WI38 (cell line): ENCODE measurements around the gene ZNF394.
A peak's percentile ranks its signal among the peaks of the same experiment; 100 is the strongest.
"Not testable (repeated sequence)": the region's sequence is repeated elsewhere in the genome, so short reads cannot be mapped to it uniquely, and the experiment has no call there.

Experiments used
- H3K4me3 ChIP-seq: 2 replicates; pipeline ENCODE4 v1.5.1; 2011; ENCODE audit warnings: low read depth, mild to moderate bottlenecking, control low read depth, low read length
- TF ChIP-seq, protein P1 (sequence below): IDR thresholded peaks from 2 replicates; pipeline ENCODE4 v1.5.1; 2012; ENCODE audit warnings: low read depth, mild to moderate bottlenecking, control low read depth, low read length

The ZNF394 gene

DNA sequence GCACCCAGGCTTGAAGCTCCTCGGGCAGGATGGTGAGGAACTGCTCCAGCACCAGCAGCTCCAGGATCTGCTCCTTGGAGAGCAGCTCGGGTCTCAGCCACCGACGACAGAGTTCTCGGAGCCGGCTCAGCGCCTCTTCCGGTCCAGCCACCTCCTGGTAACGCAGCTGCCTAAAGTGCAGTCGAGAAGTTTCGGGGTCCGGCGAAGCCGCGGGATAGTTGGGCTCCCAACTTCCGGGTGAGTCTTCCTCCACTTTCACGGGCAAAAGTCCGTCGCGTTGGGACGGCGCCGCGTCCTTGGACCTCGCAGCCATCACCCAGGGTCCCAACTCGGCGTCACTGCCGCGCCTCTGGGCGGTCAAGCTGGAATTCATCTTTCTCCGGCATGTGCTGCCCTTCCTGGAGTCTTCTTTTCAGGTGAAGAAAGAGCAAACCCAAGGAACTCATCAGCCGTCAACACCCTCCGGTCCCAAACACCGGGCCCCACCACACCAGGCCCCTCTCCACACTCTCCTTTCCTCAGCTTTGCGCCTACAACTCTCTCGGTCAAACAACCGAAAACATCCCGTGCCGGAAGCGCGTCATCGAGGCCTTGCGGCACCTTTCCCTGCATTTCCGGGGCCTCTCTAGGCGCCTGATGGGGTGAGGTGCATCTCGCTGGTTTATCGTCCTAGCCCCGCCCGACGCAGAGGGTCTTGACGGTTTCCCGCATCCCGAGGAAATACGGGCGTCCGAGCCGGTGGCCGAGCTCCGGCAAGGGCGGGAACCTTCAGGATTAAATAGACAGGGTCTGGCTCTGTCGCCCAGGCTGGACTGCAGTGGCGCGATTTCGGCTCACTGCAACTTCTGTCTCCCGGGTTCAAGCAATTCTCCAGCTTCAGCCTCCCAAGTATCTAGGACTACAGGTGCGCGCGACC, at the start of gene ZNF394:
TSS of gene ZNF394 (minus strand) at position 561 of the 916 bp plus-strand sequence. CDS start at position 373, 188 bp downstream.
- TF ChIP-seq, protein P1, sequence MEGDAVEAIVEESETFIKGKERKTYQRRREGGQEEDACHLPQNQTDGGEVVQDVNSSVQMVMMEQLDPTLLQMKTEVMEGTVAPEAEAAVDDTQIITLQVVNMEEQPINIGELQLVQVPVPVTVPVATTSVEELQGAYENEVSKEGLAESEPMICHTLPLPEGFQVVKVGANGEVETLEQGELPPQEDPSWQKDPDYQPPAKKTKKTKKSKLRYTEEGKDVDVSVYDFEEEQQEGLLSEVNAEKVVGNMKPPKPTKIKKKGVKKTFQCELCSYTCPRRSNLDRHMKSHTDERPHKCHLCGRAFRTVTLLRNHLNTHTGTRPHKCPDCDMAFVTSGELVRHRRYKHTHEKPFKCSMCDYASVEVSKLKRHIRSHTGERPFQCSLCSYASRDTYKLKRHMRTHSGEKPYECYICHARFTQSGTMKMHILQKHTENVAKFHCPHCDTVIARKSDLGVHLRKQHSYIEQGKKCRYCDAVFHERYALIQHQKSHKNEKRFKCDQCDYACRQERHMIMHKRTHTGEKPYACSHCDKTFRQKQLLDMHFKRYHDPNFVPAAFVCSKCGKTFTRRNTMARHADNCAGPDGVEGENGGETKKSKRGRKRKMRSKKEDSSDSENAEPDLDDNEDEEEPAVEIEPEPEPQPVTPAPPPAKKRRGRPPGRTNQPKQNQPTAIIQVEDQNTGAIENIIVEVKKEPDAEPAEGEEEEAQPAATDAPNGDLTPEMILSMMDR, result no peak
- H3K4me3 ChIP-seq, result peak within 1 kb of the TSS; percentile 97

- H3K4me3 ChIP-seq, result not testable (repeated sequence)
Observed at GRCh38 chr7:99549545-99549944, 49.5 kb upstream of the ZNF394 start.

GRCh38 chr7:99545308-99545707, 45.2 kb upstream of the ZNF394 start:
- H3K4me3 ChIP-seq, result not testable (repeated sequence)

- TF ChIP-seq, protein P1, result no peak
- no peak overlapping the region for H3K4me3 ChIP-seq
Observed at GRCh38 chr7:99543916-99544315, 43.8 kb upstream of the ZNF394 start.

- TF ChIP-seq, protein P1, result no peak
- H3K4me3 ChIP-seq, result no peak overlapping the region
Observed at GRCh38 chr7:99543081-99543671, 43.1 kb upstream of the ZNF394 start.

DNA sequence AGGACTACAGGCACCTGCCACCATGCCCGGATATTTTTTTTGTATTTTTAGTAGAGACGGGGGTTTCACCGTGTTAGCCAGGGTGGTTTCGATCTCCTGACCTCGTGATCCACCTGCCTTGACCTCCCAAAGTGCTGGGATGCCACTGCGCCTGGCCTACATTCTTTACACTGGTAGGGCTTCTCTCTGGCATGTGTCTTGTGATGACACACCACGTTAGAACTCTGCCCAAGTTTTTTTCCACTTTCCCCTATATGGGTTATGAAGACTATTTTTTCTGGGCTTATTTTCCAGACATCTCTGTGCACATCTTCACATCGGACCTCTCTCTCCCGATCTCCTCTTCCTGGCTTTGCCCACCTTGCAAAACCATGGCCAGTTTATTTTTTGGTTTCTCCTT, 41.1 kb upstream of the ZNF394 start:
- TF ChIP-seq, protein P1, result no peak
- H3K4me3 ChIP-seq, result no peak overlapping the region

- H3K4me3 ChIP-seq, result no peak overlapping the region
- TF ChIP-seq, protein P1, result no peak
Observed at GRCh38 chr7:99540542-99540941, 40.5 kb upstream of the ZNF394 start.

DNA sequence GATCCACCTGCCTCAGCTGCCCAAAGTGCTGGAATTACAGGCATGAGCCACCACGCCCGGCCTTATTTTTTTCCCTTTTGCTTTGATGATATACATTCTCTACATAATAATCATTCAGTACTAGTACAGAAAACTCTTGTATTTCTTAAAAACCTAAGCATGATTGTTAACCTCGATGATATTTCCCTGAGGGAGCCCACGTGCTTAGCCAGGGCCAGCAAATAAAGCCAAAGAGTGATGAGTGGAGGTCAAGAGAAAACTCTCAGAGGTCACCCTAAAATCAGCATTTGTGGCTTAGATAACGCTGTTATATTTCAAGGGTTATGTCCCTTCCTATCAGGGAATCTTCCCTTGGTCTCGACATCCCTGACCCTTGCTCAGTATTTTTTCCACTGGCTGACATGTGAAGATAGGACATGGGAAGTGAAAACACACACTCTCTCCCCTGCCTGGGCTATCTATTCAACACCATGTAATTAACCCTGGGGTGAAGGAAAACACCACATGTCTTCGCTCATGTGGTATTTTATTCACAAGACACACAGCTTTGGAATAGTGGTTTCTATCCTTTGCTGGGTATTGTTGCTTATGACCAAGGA, 39.2 kb upstream of the ZNF394 start:
- TF ChIP-seq, protein P1, result no peak
- H3K4me3 ChIP-seq, result no peak overlapping the region
